Measurements from ENCODE around the gene UGT1A3. TPM values are rescaled to one million over a fixed set of nuclear protein-coding genes. Genes with fewer than 3 reads are reported as not detected.

The UGT1A3 gene
- total RNA-seq, 2 experiments from 2014 or later: not detected

GRCh38 chr2:233768076-233768475 lies 39.2 kb downstream of the UGT1A3 start:
- Mint-ChIP-seq H3K4me3 (no peak overlapping the region), H3K27me3 (peaks cover 51% of the 10 kb centered on the region)

GRCh38 chr2:233769260-233769659 lies 40.4 kb downstream of the UGT1A3 start:
- H3K27me3 Mint-ChIP-seq: peaks cover 42% of the 10 kb centered on the region
- CTCF ChIA-PET: interaction anchor here (0.5 kb wide), 1 partner anchor 191 kb away, joined by 3 read pairs; no protein-coding TSS in a partner anchor

More at GRCh38 chr2:233768076-233768475, 39.2 kb downstream of the UGT1A3 start:
- H3K4me3 ChIP-seq (ENCODE audit: low read length): no peak overlapping the region
- H3K4me1 ChIP-seq (ENCODE audit: insufficient read depth, low read length): no peaks in the 10 kb centered on the region
- CTCF ChIA-PET: no interaction called here
- H3K27ac ChIP-seq (ENCODE audit: low read depth in 1 of 2, low read length in 2 of 2): no peak overlapping the region
- no peaks in the 10 kb centered on the region for H3K36me3 ChIP-seq (ENCODE audit: insufficient read depth, low read length)
- no peak for ATAC-seq (ENCODE audit: poor library complexity)
- DNase-seq: no peak
- Mint-ChIP-seq H3K36me3 (ENCODE audit: low read depth) (no peaks in the 10 kb centered on the region), H3K9me3 (no peaks in the 10 kb centered on the region), H3K4me1 (ENCODE audit: low read depth) (no peaks in the 10 kb centered on the region), H3K27ac (no peak overlapping the region)
- TF ChIP-seq, protein P1, sequence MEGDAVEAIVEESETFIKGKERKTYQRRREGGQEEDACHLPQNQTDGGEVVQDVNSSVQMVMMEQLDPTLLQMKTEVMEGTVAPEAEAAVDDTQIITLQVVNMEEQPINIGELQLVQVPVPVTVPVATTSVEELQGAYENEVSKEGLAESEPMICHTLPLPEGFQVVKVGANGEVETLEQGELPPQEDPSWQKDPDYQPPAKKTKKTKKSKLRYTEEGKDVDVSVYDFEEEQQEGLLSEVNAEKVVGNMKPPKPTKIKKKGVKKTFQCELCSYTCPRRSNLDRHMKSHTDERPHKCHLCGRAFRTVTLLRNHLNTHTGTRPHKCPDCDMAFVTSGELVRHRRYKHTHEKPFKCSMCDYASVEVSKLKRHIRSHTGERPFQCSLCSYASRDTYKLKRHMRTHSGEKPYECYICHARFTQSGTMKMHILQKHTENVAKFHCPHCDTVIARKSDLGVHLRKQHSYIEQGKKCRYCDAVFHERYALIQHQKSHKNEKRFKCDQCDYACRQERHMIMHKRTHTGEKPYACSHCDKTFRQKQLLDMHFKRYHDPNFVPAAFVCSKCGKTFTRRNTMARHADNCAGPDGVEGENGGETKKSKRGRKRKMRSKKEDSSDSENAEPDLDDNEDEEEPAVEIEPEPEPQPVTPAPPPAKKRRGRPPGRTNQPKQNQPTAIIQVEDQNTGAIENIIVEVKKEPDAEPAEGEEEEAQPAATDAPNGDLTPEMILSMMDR (IDR thresholded peaks at IDR 0.05): no peak
- POLR2A ChIA-PET: no interaction called here
- H3K27me3 ChIP-seq (ENCODE audit: control insufficient read depth in 1 of 2, insufficient read depth in 2 of 2, low read length in 2 of 2): peaks cover 3 to 6% of the 10 kb centered on the region in 2 experiments
- intact Hi-C loops (cut with DNase I, micrococcal nuclease): no loop called here
- peaks cover 0 to 5% of the 10 kb centered on the region in 2 experiments for H3K9me3 ChIP-seq (ENCODE audit: control insufficient read depth in 1 of 2, insufficient read depth in 1 of 2, low read length in 2 of 2)

DNA sequence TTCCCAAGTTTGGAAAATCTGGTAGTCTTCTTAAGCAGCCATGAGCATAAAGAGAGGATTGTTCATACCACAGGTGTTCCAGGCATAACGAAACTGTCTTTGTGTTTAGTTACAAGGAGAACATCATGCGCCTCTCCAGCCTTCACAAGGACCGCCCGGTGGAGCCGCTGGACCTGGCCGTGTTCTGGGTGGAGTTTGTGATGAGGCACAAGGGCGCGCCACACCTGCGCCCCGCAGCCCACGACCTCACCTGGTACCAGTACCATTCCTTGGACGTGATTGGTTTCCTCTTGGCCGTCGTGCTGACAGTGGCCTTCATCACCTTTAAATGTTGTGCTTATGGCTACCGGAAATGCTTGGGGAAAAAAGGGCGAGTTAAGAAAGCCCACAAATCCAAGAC lies 43.3 kb downstream of the UGT1A3 start:
- no peaks in the 10 kb centered on the region for H3K36me3 Mint-ChIP-seq (ENCODE audit: low read depth)
- H3K9me3 Mint-ChIP-seq: peaks cover 7% of the 10 kb centered on the region
- intact Hi-C loops (cut with DNase I, micrococcal nuclease): no loop called here
- H3K4me3 Mint-ChIP-seq: no peak overlapping the region
- Histone ChIP-seq H3K9me3 (ENCODE audit: control insufficient read depth in 1 of 2, insufficient read depth in 1 of 2, low read length in 2 of 2) (peaks cover 0 to 15% of the 10 kb centered on the region in 2 experiments), H3K36me3 (ENCODE audit: insufficient read depth, low read length) (no peaks in the 10 kb centered on the region), H3K27ac (ENCODE audit: low read depth in 1 of 2, low read length in 2 of 2) (no peak overlapping the region), H3K27me3 (ENCODE audit: control insufficient read depth in 1 of 2, insufficient read depth in 2 of 2, low read length in 2 of 2) (peaks cover 3 to 6% of the 10 kb centered on the region in 2 experiments), H3K4me1 (ENCODE audit: insufficient read depth, low read length) (no peaks in the 10 kb centered on the region), H3K4me3 (ENCODE audit: low read length) (no peak overlapping the region)
- no peaks in the 10 kb centered on the region for H3K4me1 Mint-ChIP-seq (ENCODE audit: low read depth)
- DNase-seq (no peak), ATAC-seq (ENCODE audit: poor library complexity) (no peak)
- peaks cover 35% of the 10 kb centered on the region for H3K27me3 Mint-ChIP-seq
- no peak overlapping the region for H3K27ac Mint-ChIP-seq
- TF ChIP-seq, protein P1 (IDR thresholded peaks at IDR 0.05): no peak
- POLR2A ChIA-PET: no interaction called here
- CTCF ChIA-PET: no interaction called here

More at GRCh38 chr2:233769260-233769659, 40.4 kb downstream of the UGT1A3 start:
- H3K27ac ChIP-seq (ENCODE audit: low read depth in 1 of 2, low read length in 2 of 2): no peak overlapping the region
- H3K4me3 ChIP-seq (ENCODE audit: low read length): no peak overlapping the region
- no peak for DNase-seq
- POLR2A ChIA-PET: no interaction called here
- TF ChIP-seq, protein P1 (IDR thresholded peaks at IDR 0.05): no peak
- H3K36me3 Mint-ChIP-seq (ENCODE audit: low read depth): no peaks in the 10 kb centered on the region
- H3K4me1 Mint-ChIP-seq (ENCODE audit: low read depth): no peaks in the 10 kb centered on the region
- no peak overlapping the region for H3K27ac Mint-ChIP-seq
- intact Hi-C loops (cut with DNase I, micrococcal nuclease): no loop called here
- ATAC-seq (ENCODE audit: poor library complexity): no peak
- H3K9me3 Mint-ChIP-seq: no peaks in the 10 kb centered on the region
- H3K4me3 Mint-ChIP-seq: no peak overlapping the region
- peaks cover 3 to 6% of the 10 kb centered on the region in 2 experiments for H3K27me3 ChIP-seq (ENCODE audit: control insufficient read depth in 1 of 2, insufficient read depth in 2 of 2, low read length in 2 of 2)
- no peaks in the 10 kb centered on the region for H3K36me3 ChIP-seq (ENCODE audit: insufficient read depth, low read length)
- H3K9me3 ChIP-seq (ENCODE audit: control insufficient read depth in 1 of 2, insufficient read depth in 1 of 2, low read length in 2 of 2): peaks cover 0 to 5% of the 10 kb centered on the region in 2 experiments
- no peaks in the 10 kb centered on the region for H3K4me1 ChIP-seq (ENCODE audit: insufficient read depth, low read length)
